ENCODE results near the gene UTP3. TPM values are rescaled to one million over a fixed set of nuclear protein-coding genes. Genes with fewer than 3 reads are reported as not detected.
"Not testable (repeated sequence)": the region's sequence is repeated elsewhere in the genome, so short reads cannot be mapped to it uniquely, and the experiment has no call there.

Gene UTP3
- total and polyA plus RNA-seq, 2 experiments from 2014 or later: 13.9 to 16.2 TPM

DNA sequence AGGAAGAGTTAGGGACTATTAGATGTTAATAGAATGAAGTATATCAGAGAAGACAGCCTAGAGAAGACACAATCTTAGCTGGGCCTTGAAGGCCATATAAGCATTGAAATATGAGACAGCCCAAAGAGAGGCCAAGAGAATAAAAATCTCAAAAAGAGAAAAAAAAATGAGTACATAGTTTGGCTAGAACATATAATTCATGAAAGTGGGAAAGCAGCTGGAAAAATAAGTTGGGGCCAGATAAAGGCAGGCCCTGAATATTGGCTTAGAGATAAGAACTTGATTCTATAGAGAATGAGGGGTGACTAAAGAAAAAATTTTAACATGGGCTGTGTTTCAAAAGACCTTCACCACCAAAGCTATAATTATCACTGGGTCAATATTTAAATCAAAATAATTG lies 7.4 kb upstream of the UTP3 start:
- no peak overlapping the region for H2AFZ ChIP-seq
- H3K4me3 ChIP-seq: no peak overlapping the region

DNA sequence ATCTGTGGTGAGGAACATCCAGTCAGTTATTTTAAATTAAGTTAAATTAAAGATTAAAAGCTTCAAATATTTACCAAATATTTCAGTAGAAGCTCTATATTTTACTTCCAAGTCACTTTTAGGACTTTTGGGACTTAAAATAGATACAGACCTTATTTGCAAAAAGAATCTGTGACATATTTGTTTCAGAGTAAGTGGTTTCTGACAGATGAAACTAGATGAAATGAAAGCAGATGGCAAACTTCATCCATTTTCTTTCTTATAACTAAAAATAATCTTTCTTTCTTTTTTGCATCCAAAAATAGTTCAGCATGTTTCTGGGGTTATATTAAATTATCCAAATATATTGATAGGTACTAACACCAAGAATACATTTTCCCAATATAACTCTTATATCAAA lies 6.6 kb upstream of the UTP3 start:
- Histone ChIP-seq H3K79me2 (no peaks in the 10 kb centered on the region), H3K36me3 (replicated peaks; ENCODE audit: insufficient read depth, low read depth) (no peaks in the 10 kb centered on the region), H3K27ac (no peak overlapping the region), H3K4me2 (no peak overlapping the region), H2AFZ (no peak overlapping the region), H3K27me3 (no peaks in the 10 kb centered on the region), H3K9me3 (ENCODE audit: low read depth) (no peaks in the 10 kb centered on the region), H4K20me1 (ENCODE audit: insufficient read depth, poor library complexity, severe bottlenecking) (no peaks in the 10 kb centered on the region), H3K4me3 (no peak overlapping the region), H3K4me1 (ENCODE audit: insufficient read depth) (no peaks in the 10 kb centered on the region), H3K9me2 (replicated peaks; ENCODE audit: insufficient read depth) (no peaks in the 10 kb centered on the region)
- DNase-seq (ENCODE audit: low spot score): no peak
- TF ChIP-seq EZH2 (IDR thresholded peaks at IDR 0.05; ENCODE audit: borderline replicate concordance): no peak

More for the DNA sequence above, 7.4 kb upstream of the UTP3 start:
- H3K4me2 ChIP-seq: no peak overlapping the region
- no peaks in the 10 kb centered on the region for H3K27me3 ChIP-seq
- no peaks in the 10 kb centered on the region for H3K36me3 ChIP-seq (replicated peaks; ENCODE audit: insufficient read depth, low read depth)
- no peaks in the 10 kb centered on the region for H3K79me2 ChIP-seq
- TF ChIP-seq EZH2phosphoT487 (IDR thresholded peaks at IDR 0.05; ENCODE audit: low read depth, severe bottlenecking, unreplicated experiment) (no peak), EZH2 (IDR thresholded peaks at IDR 0.05; ENCODE audit: borderline replicate concordance) (no peak)
- TF ChIP-seq, protein P1, sequence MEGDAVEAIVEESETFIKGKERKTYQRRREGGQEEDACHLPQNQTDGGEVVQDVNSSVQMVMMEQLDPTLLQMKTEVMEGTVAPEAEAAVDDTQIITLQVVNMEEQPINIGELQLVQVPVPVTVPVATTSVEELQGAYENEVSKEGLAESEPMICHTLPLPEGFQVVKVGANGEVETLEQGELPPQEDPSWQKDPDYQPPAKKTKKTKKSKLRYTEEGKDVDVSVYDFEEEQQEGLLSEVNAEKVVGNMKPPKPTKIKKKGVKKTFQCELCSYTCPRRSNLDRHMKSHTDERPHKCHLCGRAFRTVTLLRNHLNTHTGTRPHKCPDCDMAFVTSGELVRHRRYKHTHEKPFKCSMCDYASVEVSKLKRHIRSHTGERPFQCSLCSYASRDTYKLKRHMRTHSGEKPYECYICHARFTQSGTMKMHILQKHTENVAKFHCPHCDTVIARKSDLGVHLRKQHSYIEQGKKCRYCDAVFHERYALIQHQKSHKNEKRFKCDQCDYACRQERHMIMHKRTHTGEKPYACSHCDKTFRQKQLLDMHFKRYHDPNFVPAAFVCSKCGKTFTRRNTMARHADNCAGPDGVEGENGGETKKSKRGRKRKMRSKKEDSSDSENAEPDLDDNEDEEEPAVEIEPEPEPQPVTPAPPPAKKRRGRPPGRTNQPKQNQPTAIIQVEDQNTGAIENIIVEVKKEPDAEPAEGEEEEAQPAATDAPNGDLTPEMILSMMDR (IDR thresholded peaks at IDR 0.05; ENCODE audit: poor library complexity): no peak
- H3K9me3 ChIP-seq (ENCODE audit: low read depth): no peaks in the 10 kb centered on the region
- no peak overlapping the region for H3K27ac ChIP-seq
- DNase-seq (ENCODE audit: low spot score): no peak
- no peaks in the 10 kb centered on the region for H3K4me1 ChIP-seq (ENCODE audit: insufficient read depth)
- H4K20me1 ChIP-seq (ENCODE audit: insufficient read depth, poor library complexity, severe bottlenecking): no peaks in the 10 kb centered on the region
- H3K9me2 ChIP-seq (replicated peaks; ENCODE audit: insufficient read depth): no peaks in the 10 kb centered on the region

DNA sequence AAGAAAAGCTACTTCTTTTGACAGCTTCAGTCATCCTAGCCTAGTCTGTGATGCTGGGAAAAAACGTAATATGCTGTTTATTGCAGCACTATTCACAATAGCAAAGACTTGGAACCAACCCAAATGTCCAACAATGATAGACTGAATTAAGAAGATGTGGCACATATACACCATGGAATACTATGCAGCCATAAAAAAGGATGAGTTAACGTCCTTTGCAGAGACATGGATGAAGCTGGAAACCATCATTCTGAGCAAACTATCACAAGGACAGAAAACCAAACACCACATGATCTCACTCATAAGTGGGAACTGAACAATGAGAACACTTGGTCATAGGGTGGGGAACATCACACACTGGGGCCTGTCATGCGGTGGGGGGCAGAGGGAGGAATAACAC lies 6.2 kb upstream of the UTP3 start:
- not testable (repeated sequence) for H3K4me2 ChIP-seq; H4K20me1 ChIP-seq (ENCODE audit: insufficient read depth, poor library complexity, severe bottlenecking); H3K4me1 ChIP-seq (ENCODE audit: insufficient read depth); H3K9me3 ChIP-seq (ENCODE audit: low read depth); H2AFZ ChIP-seq; H3K27ac ChIP-seq; H3K9me2 ChIP-seq (replicated peaks; ENCODE audit: insufficient read depth); DNase-seq (ENCODE audit: low spot score); H3K79me2 ChIP-seq; H3K36me3 ChIP-seq (replicated peaks; ENCODE audit: insufficient read depth, low read depth); H3K27me3 ChIP-seq; H3K4me3 ChIP-seq
- WGBS (ENCODE audit: low lambda C conversion rate, missing lambda C conversion rate): 93% methylated on average over 3 of the region's 3 CpGs

DNA sequence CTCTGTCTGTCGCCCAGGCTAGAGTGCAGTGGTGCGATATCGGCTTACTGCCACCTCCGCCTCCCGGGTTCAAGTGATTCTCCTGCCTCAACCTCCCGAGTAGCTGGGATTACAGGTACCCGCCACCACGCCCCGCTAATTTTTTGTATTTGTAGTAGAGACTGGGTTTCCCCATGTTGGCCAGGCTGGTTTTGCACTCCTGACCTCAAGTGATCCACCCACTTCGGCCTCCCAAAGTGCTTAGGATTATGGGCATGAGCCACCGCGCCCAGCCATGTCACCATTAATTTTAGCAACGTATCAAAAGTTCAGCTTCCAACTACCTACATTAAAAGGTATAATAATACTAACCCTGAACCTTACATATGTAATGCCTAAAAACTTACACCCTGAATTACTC lies 940 bp upstream of the UTP3 start:
- DNase-seq (ENCODE audit: low spot score): no peak
- peak overlapping the region; percentile 80 for H2AFZ ChIP-seq
- peak overlapping the region; percentile 89 for H3K4me2 ChIP-seq
- WGBS (ENCODE audit: low lambda C conversion rate, missing lambda C conversion rate): 85% methylated on average over 13 of the region's 13 CpGs
- H3K36me3 ChIP-seq (replicated peaks; ENCODE audit: insufficient read depth, low read depth): no peaks in the 10 kb centered on the region
- no peaks in the 10 kb centered on the region for H3K27me3 ChIP-seq
- TF ChIP-seq EZH2phosphoT487 (IDR thresholded peaks at IDR 0.05; ENCODE audit: low read depth, severe bottlenecking, unreplicated experiment): no peak
- peak overlapping the region; percentile 97 for H3K27ac ChIP-seq
- no peaks in the 10 kb centered on the region for H3K9me2 ChIP-seq (replicated peaks; ENCODE audit: insufficient read depth)
- peaks cover 4% of the 10 kb centered on the region for H4K20me1 ChIP-seq (ENCODE audit: insufficient read depth, poor library complexity, severe bottlenecking)
- H3K9me3 ChIP-seq (ENCODE audit: low read depth): no peaks in the 10 kb centered on the region
- peaks cover 22% of the 10 kb centered on the region for H3K4me1 ChIP-seq (ENCODE audit: insufficient read depth)
- peak overlapping the region; percentile 26 for H3K4me3 ChIP-seq
- H3K79me2 ChIP-seq: peaks cover 38% of the 10 kb centered on the region

DNA sequence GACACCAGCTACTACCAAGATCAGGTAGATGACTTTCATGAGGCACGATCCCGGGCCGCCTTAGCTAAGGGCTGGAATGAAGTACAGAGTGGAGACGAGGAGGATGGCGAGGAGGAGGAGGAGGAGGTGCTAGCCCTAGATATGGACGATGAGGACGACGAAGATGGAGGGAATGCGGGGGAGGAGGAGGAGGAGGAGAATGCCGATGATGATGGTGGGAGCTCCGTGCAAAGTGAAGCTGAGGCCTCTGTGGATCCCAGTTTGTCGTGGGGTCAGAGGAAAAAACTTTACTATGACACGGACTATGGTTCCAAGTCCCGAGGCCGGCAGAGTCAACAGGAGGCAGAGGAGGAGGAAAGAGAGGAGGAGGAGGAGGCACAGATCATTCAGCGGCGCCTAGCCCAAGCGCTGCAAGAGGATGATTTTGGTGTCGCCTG lies 481 bp downstream of the UTP3 start:
- no peaks in the 10 kb centered on the region for H3K36me3 ChIP-seq (replicated peaks; ENCODE audit: insufficient read depth, low read depth)
- H3K4me2 ChIP-seq: peak overlapping the region; percentile 93
- peak overlapping the region; percentile 97 for H3K27ac ChIP-seq
- peak overlapping the region; percentile 73 for H2AFZ ChIP-seq
- peak overlapping the region; percentile 71 for H3K4me3 ChIP-seq
- H3K27me3 ChIP-seq: no peaks in the 10 kb centered on the region
- WGBS (ENCODE audit: low lambda C conversion rate, missing lambda C conversion rate): 3% methylated on average over 19 of the region's 19 CpGs
- no peaks in the 10 kb centered on the region for H3K9me3 ChIP-seq (ENCODE audit: low read depth)
- peaks cover 22% of the 10 kb centered on the region for H3K4me1 ChIP-seq (ENCODE audit: insufficient read depth)
- TF ChIP-seq EZH2phosphoT487 (IDR thresholded peaks at IDR 0.05; ENCODE audit: low read depth, severe bottlenecking, unreplicated experiment): no peak
- TF ChIP-seq, protein P1 (IDR thresholded peaks at IDR 0.05; ENCODE audit: poor library complexity): no peak
- no peak for TF ChIP-seq EZH2 (IDR thresholded peaks at IDR 0.05; ENCODE audit: borderline replicate concordance)
- peak; percentile 23 for DNase-seq (ENCODE audit: low spot score)
- H3K9me2 ChIP-seq (replicated peaks; ENCODE audit: insufficient read depth): no peaks in the 10 kb centered on the region
- peaks cover 4% of the 10 kb centered on the region for H4K20me1 ChIP-seq (ENCODE audit: insufficient read depth, poor library complexity, severe bottlenecking)
- peaks cover 50% of the 10 kb centered on the region for H3K79me2 ChIP-seq

All from hepatocyte (in vitro differentiated cells).